KMS-11 (cell line): ENCODE results near the gene ENPP4.

Experiments used
- H2AFZ ChIP-seq: fragments of 200-600 bp; sonication (generic); 2 replicates; pipeline ENCODE4 v1.6.1; 2016; ENCODE audit warnings: antibody characterized with exemption, mixed run types, low read depth
- H3K27ac ChIP-seq: fragments of 200-600 bp; sonication (generic); 2 replicates; pipeline ENCODE4 v1.6.1; 2016; ENCODE audit warnings: mild to moderate bottlenecking, mixed run types
- H3K27me3 ChIP-seq: fragments of 200-600 bp; sonication (generic); 2 replicates; pipeline ENCODE4 v1.6.1; 2017; ENCODE audit warnings: mild to moderate bottlenecking, low read depth, mixed run types, moderate library complexity; ENCODE audit not compliant: insufficient read depth
- H3K36me3 ChIP-seq: fragments of 200-600 bp; sonication (generic); 2 replicates; pipeline ENCODE4 v1.6.1; 2017; ENCODE audit warnings: mild to moderate bottlenecking, mixed run types; ENCODE audit not compliant: insufficient read depth
- H3K4me1 ChIP-seq: fragments of 200-600 bp; sonication (generic); 2 replicates; pipeline ENCODE4 v1.6.1; 2016; ENCODE audit warnings: mild to moderate bottlenecking, low read depth, mixed run types; ENCODE audit not compliant: poor library complexity, severe bottlenecking
- H3K4me2 ChIP-seq: fragments of 200-600 bp; sonication (generic); 2 replicates; pipeline ENCODE4 v1.7.0; 2016; ENCODE audit warnings: mild to moderate bottlenecking, mixed run types
- H3K4me3 ChIP-seq: fragments of 200-600 bp; sonication (generic); IDR thresholded peaks from 2 replicates; pipeline ENCODE4 v1.6.1; 2017; ENCODE audit warnings: low read depth, low read length, mixed read lengths; ENCODE audit not compliant: insufficient read depth
- H3K79me2 ChIP-seq: fragments of 200-600 bp; sonication (generic); 2 replicates; pipeline ENCODE4 v1.6.1; 2016; ENCODE audit warnings: low read depth, mixed run types; ENCODE audit not compliant: insufficient read depth
- H3K9ac ChIP-seq: fragments of 200-600 bp; sonication (generic); 2 replicates; pipeline ENCODE4 v1.6.1; 2016; ENCODE audit warnings: mild to moderate bottlenecking, mixed run types
- H4K20me1 ChIP-seq: fragments of 200-600 bp; sonication (generic); 2 replicates; pipeline ENCODE4 v1.6.1; 2016; ENCODE audit warnings: mild to moderate bottlenecking, mixed run types; ENCODE audit not compliant: insufficient read depth
- CTCF ChIP-seq: fragments of 200-600 bp; sonication (generic); conservative IDR thresholded peaks from 2 replicates; pipeline ENCODE4 v1.6.1; 2017; ENCODE audit warnings: low read depth, mild to moderate bottlenecking, antibody characterized with exemption, low read length, moderate library complexity, mixed read lengths

Gene ENPP4

GRCh38 chr6:46099952-46100351 is 29.8 kb upstream of the ENPP4 start:
- no peak for TF ChIP-seq CTCF
- Histone ChIP-seq H2AFZ (no peak overlapping the region), H3K4me1 (no peaks in the 10 kb centered on the region), H4K20me1 (no peaks in the 10 kb centered on the region), H3K27me3 (no peaks in the 10 kb centered on the region), H3K4me3 (no peak overlapping the region), H3K9ac (no peak overlapping the region), H3K79me2 (no peaks in the 10 kb centered on the region), H3K36me3 (no peaks in the 10 kb centered on the region), H3K4me2 (no peak overlapping the region), H3K27ac (no peak overlapping the region)

- H3K27me3 ChIP-seq, result no peaks in the 10 kb centered on the region
- H3K9ac ChIP-seq, result no peak overlapping the region
- H3K4me1 ChIP-seq, result no peaks in the 10 kb centered on the region
- H4K20me1 ChIP-seq, result no peaks in the 10 kb centered on the region
- no peak overlapping the region for H2AFZ ChIP-seq
- no peak overlapping the region for H3K4me3 ChIP-seq
- no peak for TF ChIP-seq CTCF
- H3K27ac ChIP-seq, result no peak overlapping the region
- no peaks in the 10 kb centered on the region for H3K79me2 ChIP-seq
- H3K36me3 ChIP-seq, result no peaks in the 10 kb centered on the region
- H3K4me2 ChIP-seq, result no peak overlapping the region
These were observed 27.7 kb upstream of the ENPP4 start for GRCh38 chr6:46102123-46102522.

GRCh38 chr6:46103441-46104115 is 26.2 kb upstream of the ENPP4 start:
- H3K27ac ChIP-seq, result no peak overlapping the region
- no peak overlapping the region for H3K4me2 ChIP-seq
- no peaks in the 10 kb centered on the region for H3K36me3 ChIP-seq
- no peak overlapping the region for H3K9ac ChIP-seq
- H3K27me3 ChIP-seq, result no peaks in the 10 kb centered on the region
- TF ChIP-seq CTCF, result 0 out of 2 replicates have a peak, but pooled peaks have one; percentile 11
- no peak overlapping the region for H3K4me3 ChIP-seq
- no peak overlapping the region for H2AFZ ChIP-seq
- no peaks in the 10 kb centered on the region for H3K79me2 ChIP-seq
- no peaks in the 10 kb centered on the region for H3K4me1 ChIP-seq
- H4K20me1 ChIP-seq, result no peaks in the 10 kb centered on the region

GRCh38 chr6:46104209-46104608 is 25.6 kb upstream of the ENPP4 start:
- H3K36me3 ChIP-seq, result no peaks in the 10 kb centered on the region
- TF ChIP-seq CTCF, result no peak
- no peaks in the 10 kb centered on the region for H4K20me1 ChIP-seq
- no peak overlapping the region for H3K4me3 ChIP-seq
- H2AFZ ChIP-seq, result no peak overlapping the region
- no peaks in the 10 kb centered on the region for H3K79me2 ChIP-seq
- no peak overlapping the region for H3K4me2 ChIP-seq
- no peak overlapping the region for H3K27ac ChIP-seq
- H3K27me3 ChIP-seq, result no peaks in the 10 kb centered on the region
- H3K9ac ChIP-seq, result no peak overlapping the region
- H3K4me1 ChIP-seq, result no peaks in the 10 kb centered on the region
